Endodermal cell (in vitro differentiated cells): ENCODE results near the gene TGFBR3L. TPM values are rescaled to one million over a fixed set of nuclear protein-coding genes. Genes with fewer than 3 reads are reported as not detected.

Experiments
- DNase-seq: peaks from one replicate; pipeline ENCODE4 v3.0.0-alpha.2; 2017
- H3K27ac ChIP-seq: 2 replicates; pipeline ENCODE4 v1.5.1; 2013; ENCODE audit warnings: mild to moderate bottlenecking, low read depth, low read length, moderate library complexity
- H3K27me3 ChIP-seq: 2 replicates; pipeline ENCODE4 v1.6.1; 2013; ENCODE audit warnings: mild to moderate bottlenecking, low read length, moderate library complexity; ENCODE audit not compliant: insufficient read depth, control insufficient read depth, poor library complexity, severe bottlenecking
- H3K36me3 ChIP-seq: 2 replicates; pipeline ENCODE4 v1.7.0; 2013; ENCODE audit warnings: mild to moderate bottlenecking, low read length, moderate library complexity; ENCODE audit not compliant: control insufficient read depth, insufficient read depth
- H3K4me1 ChIP-seq: one replicate; pipeline ENCODE4 v1.7.0; 2013; ENCODE audit warnings: low read length; ENCODE audit not compliant: control insufficient read depth, insufficient read depth
- H3K4me3 ChIP-seq: 2 replicates; pipeline ENCODE4 v1.5.1; 2013; ENCODE audit warnings: mild to moderate bottlenecking, low read length, moderate library complexity
- H3K9ac ChIP-seq: 2 replicates; pipeline ENCODE4 v1.6.1; 2013; ENCODE audit warnings: mild to moderate bottlenecking, low read length, moderate library complexity; ENCODE audit not compliant: poor library complexity, severe bottlenecking; ENCODE audit errors: extremely low read depth
- H3K9me3 ChIP-seq: 2 replicates; pipeline ENCODE4 v1.6.1; 2013; ENCODE audit warnings: mild to moderate bottlenecking, low read length, moderate library complexity; ENCODE audit not compliant: control insufficient read depth
- H3K27ac Mint-ChIP-seq: 2 replicates; pipeline ENCODE4 v1.8.0; 2020; ENCODE audit warnings: mixed read lengths
- H3K27me3 Mint-ChIP-seq: 2 replicates; pipeline ENCODE4 v1.8.0; 2021; ENCODE audit warnings: mild to moderate bottlenecking, mixed read lengths; ENCODE audit not compliant: insufficient read depth
- H3K36me3 Mint-ChIP-seq: 2 replicates; pipeline ENCODE4 v1.8.0; 2020; ENCODE audit warnings: low read depth, mixed read lengths
- H3K4me1 Mint-ChIP-seq: 2 replicates; pipeline ENCODE4 v1.8.0; 2020; ENCODE audit warnings: mixed read lengths
- H3K4me3 Mint-ChIP-seq: 2 replicates; pipeline ENCODE4 v1.8.0; 2020; ENCODE audit warnings: mild to moderate bottlenecking, moderate library complexity, mixed read lengths
- H3K9me3 Mint-ChIP-seq: 2 replicates; pipeline ENCODE4 v1.8.0; 2020; ENCODE audit warnings: mild to moderate bottlenecking, mixed read lengths
- WGBS, 2 experiments: methylation state at CpG; one replicate each; pipeline versions ENCODE4 v1.1.5 to v1.1.7; 2013; ENCODE audit warnings: missing lambda C conversion rate in 2 of 2, mixed read lengths in 1 of 2; ENCODE audit not compliant: insufficient coverage in 1 of 2, insufficient read length in 1 of 2; 5-methylcytosine and 5-hydroxymethylcytosine counted together
- total RNA-seq, 2 donors: library from RNA; stranded (reverse); fragmentation: NEBNext Ultra II Directional in 1 of 2; extraction: Animal tissue kit (Norgen Biotek cat#: 25700) in 1 of 2; gene quantifications; 2 replicates in 1 of 2; 3 replicates in 1 of 2; pipeline ENCODE4 v1.2.1, GENCODE V29; 2021
- TF ChIP-seq, protein P1 (sequence below): fragments of 200-600 bp; sonication (generic); conservative IDR thresholded peaks from 2 replicates; pipeline ENCODE4 v1.5.0; 2021; ENCODE audit warnings: antibody characterized with exemption, mild to moderate bottlenecking

The TGFBR3L gene
- total RNA-seq, 2 donors from 2014 or later = 0.84 to 2.2 TPM

- 87 to 91% methylated on average over 10 to 14 of the region's 14 CpGs for WGBS, 2 experiments
- peaks cover 19% of the 10 kb centered on the region for H3K36me3 Mint-ChIP-seq
Observed at GRCh38 chr19:7908078-7908699, 6.4 kb upstream of the TGFBR3L start.

GRCh38 chr19:7908742-7909461 lies 5.7 kb upstream of the TGFBR3L start:
- no peak overlapping the region for H3K9ac ChIP-seq
- H3K27me3 ChIP-seq = no peaks in the 10 kb centered on the region
- no peak overlapping the region for H3K27ac Mint-ChIP-seq
- 50 to 90% methylated on average over 2 to 19 of the region's 19 CpGs for WGBS, 2 experiments
- H3K4me3 Mint-ChIP-seq = no peak overlapping the region
- H3K27me3 Mint-ChIP-seq = peaks cover 2% of the 10 kb centered on the region
- H3K4me1 ChIP-seq = no peaks in the 10 kb centered on the region
- peaks cover 11% of the 10 kb centered on the region for H3K4me1 Mint-ChIP-seq
- no peaks in the 10 kb centered on the region for H3K9me3 Mint-ChIP-seq
- TF ChIP-seq, protein P1, sequence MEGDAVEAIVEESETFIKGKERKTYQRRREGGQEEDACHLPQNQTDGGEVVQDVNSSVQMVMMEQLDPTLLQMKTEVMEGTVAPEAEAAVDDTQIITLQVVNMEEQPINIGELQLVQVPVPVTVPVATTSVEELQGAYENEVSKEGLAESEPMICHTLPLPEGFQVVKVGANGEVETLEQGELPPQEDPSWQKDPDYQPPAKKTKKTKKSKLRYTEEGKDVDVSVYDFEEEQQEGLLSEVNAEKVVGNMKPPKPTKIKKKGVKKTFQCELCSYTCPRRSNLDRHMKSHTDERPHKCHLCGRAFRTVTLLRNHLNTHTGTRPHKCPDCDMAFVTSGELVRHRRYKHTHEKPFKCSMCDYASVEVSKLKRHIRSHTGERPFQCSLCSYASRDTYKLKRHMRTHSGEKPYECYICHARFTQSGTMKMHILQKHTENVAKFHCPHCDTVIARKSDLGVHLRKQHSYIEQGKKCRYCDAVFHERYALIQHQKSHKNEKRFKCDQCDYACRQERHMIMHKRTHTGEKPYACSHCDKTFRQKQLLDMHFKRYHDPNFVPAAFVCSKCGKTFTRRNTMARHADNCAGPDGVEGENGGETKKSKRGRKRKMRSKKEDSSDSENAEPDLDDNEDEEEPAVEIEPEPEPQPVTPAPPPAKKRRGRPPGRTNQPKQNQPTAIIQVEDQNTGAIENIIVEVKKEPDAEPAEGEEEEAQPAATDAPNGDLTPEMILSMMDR = no peak
- H3K4me3 ChIP-seq = no peak overlapping the region
- no peak for DNase-seq
- H3K9me3 ChIP-seq = no peaks in the 10 kb centered on the region
- no peak overlapping the region for H3K27ac ChIP-seq
- peaks cover 30% of the 10 kb centered on the region for H3K36me3 ChIP-seq
- H3K36me3 Mint-ChIP-seq = peaks cover 21% of the 10 kb centered on the region

More at GRCh38 chr19:7908078-7908699, 6.4 kb upstream of the TGFBR3L start:
- H3K9me3 ChIP-seq = no peaks in the 10 kb centered on the region
- no peak overlapping the region for H3K4me3 ChIP-seq
- no peak overlapping the region for H3K27ac Mint-ChIP-seq
- peaks cover 2% of the 10 kb centered on the region for H3K27me3 Mint-ChIP-seq
- no peak overlapping the region for H3K4me3 Mint-ChIP-seq
- H3K27ac ChIP-seq = no peak overlapping the region
- no peaks in the 10 kb centered on the region for H3K9me3 Mint-ChIP-seq
- H3K4me1 ChIP-seq = no peaks in the 10 kb centered on the region
- H3K36me3 ChIP-seq = peaks cover 30% of the 10 kb centered on the region
- no peak overlapping the region for H3K9ac ChIP-seq
- no peaks in the 10 kb centered on the region for H3K27me3 ChIP-seq
- TF ChIP-seq, protein P1 = no peak
- DNase-seq = no peak
- peaks cover 11% of the 10 kb centered on the region for H3K4me1 Mint-ChIP-seq

- WGBS, 2 experiments = 80 to 96% methylated on average over 1 to 21 of the region's 21 CpGs
Observed at GRCh38 chr19:7909471-7910067, 5.1 kb upstream of the TGFBR3L start.

More at GRCh38 chr19:7909471-7910067, 5.1 kb upstream of the TGFBR3L start:
- Histone ChIP-seq H3K4me1 (no peaks in the 10 kb centered on the region), H3K36me3 (peaks cover 30% of the 10 kb centered on the region), H3K4me3 (no peak overlapping the region), H3K9ac (no peak overlapping the region), H3K27me3 (peaks cover under 1% of the 10 kb centered on the region), H3K27ac (no peak overlapping the region), H3K9me3 (no peaks in the 10 kb centered on the region)
- Mint-ChIP-seq H3K4me3 (no peak overlapping the region), H3K9me3 (no peaks in the 10 kb centered on the region), H3K27ac (no peak overlapping the region), H3K27me3 (peaks cover 6% of the 10 kb centered on the region), H3K4me1 (peaks cover 9% of the 10 kb centered on the region), H3K36me3 (peaks cover 21% of the 10 kb centered on the region)
- TF ChIP-seq, protein P1 = no peak
- no peak for DNase-seq
